Measurements from ENCODE around the gene CRAT. TPM values are rescaled to one million over a fixed set of nuclear protein-coding genes. Genes with fewer than 3 reads are reported as not detected.
A peak's percentile ranks its signal among the peaks of the same experiment; 100 is the strongest.

Gene CRAT
- total RNA-seq, 5 donors from 2014 or later (not counting 1 experiment from before 2014, with no cell fraction given) = 6.6 to 17.5 (median 13.9) TPM

DNA sequence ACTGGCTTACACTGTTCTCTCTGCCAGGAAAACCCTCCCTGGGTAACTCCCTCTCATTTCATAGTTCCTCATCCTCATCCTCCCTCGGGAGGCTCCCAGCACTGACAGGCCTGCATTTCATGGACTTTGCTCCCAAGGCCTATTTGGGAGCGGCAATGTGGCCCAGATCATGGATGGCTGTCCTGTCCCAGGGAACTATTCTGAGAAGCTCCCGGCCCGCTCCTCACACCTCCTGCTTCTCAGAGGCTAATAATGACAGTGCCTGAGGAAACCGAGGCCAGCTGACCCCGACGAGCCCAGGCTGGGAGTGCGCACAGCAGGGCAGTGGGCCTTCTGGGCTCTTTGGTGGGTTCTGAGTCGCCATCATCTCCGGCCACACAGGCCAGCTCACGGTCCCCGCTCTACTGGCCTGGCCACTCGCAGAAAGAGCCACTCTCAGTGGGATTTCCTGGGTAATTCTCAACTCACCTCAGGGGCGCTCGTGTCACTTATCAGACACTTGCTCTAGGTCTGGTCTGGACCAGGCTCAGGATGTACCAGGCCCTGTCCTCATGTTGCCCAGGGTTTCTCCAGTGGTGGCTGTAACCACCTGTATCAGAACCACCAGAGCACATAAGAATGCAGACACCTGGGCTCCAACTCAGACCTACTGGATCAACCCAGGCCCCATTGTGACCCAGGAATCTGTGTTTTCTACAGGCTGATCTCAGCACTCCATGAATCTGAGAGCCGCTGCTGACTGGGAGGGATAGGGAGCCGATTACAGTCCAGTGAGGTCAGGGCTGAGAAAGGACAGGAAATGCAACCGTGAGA, 31.7 kb downstream of the CRAT start:
- Histone ChIP-seq H3K27ac (ENCODE audit: low read length) (no peak overlapping the region), H3K9me3 (no peaks in the 10 kb centered on the region), H3K27me3 (replicated peaks in 1 of 2; ENCODE audit: control insufficient read depth in 2 of 2, extremely low read depth in 1 of 2, insufficient read depth in 2 of 2, low read length in 1 of 2) (no peaks in the 10 kb centered on the region), H3K4me1 (ENCODE audit: control insufficient read depth in 1 of 2, extremely low read depth in 1 of 2, insufficient read depth in 2 of 2, low read length in 2 of 2) (peaks cover 13 to 43% of the 10 kb centered on the region in 2 experiments), H3K4me3 (ENCODE audit: control insufficient read depth in 1 of 2, extremely low read depth in 1 of 2, low read length in 1 of 2) (no peak overlapping the region), H3K36me3 (ENCODE audit: control insufficient read depth in 2 of 2, extremely low read depth in 1 of 2, insufficient read depth in 1 of 2, low read length in 1 of 2) (no peaks in the 10 kb centered on the region)
- CTCF ChIA-PET = no interaction called here
- H3K9me3 Mint-ChIP-seq = no peaks in the 10 kb centered on the region
- ATAC-seq (replicated peaks in 1 of 4) (no peak), DNase-seq (no peak)
- POLR2A ChIA-PET = interaction anchor here in 1 of 2 donors (0.6 kb wide), 1 partner anchor 34 kb away, joined by 3 read pairs; no protein-coding TSS in a partner anchor
- H3K27ac Mint-ChIP-seq = peak overlapping the region in 1 of 2 donors; percentile 34
- H3K4me3 Mint-ChIP-seq = peak overlapping the region; percentile 36 to 94 (median 55)
- H3K36me3 Mint-ChIP-seq = peaks cover 3% of the 10 kb centered on the region
- 94% methylated on average over 13 of the region's 18 CpGs for whole genome bisulfite sequencing (ENCODE audit: insufficient coverage)
- H3K27me3 Mint-ChIP-seq = no peaks in the 10 kb centered on the region
- H3K4me1 Mint-ChIP-seq = peaks cover 18 to 38% (median 32%) of the 10 kb centered on the region in 3 donors

GRCh38 chr9:129077236-129077635, 33.4 kb downstream of the CRAT start:
- Histone ChIP-seq H3K9me3 (no peaks in the 10 kb centered on the region), H3K27me3 (replicated peaks in 1 of 2; ENCODE audit: control insufficient read depth in 2 of 2, extremely low read depth in 1 of 2, insufficient read depth in 2 of 2, low read length in 1 of 2) (no peaks in the 10 kb centered on the region), H3K27ac (ENCODE audit: low read length) (no peak overlapping the region), H3K36me3 (ENCODE audit: control insufficient read depth in 2 of 2, extremely low read depth in 1 of 2, insufficient read depth in 1 of 2, low read length in 1 of 2) (no peaks in the 10 kb centered on the region), H3K4me1 (ENCODE audit: control insufficient read depth in 1 of 2, extremely low read depth in 1 of 2, insufficient read depth in 2 of 2, low read length in 2 of 2) (peaks cover 13 to 38% of the 10 kb centered on the region in 2 experiments), H3K4me3 (ENCODE audit: control insufficient read depth in 1 of 2, extremely low read depth in 1 of 2, low read length in 1 of 2) (no peak overlapping the region)
- ChIA-PET POLR2A (interaction anchor here in 1 of 2 donors (0.6 kb wide), 1 partner anchor 572 kb away, joined by 7 read pairs; no protein-coding TSS in a partner anchor), CTCF (no interaction called here)
- DNase-seq (no peak), ATAC-seq (replicated peaks in 1 of 4) (no peak)
- peaks cover 23 to 37% (median 33%) of the 10 kb centered on the region in 3 donors for H3K4me1 Mint-ChIP-seq
- H3K9me3 Mint-ChIP-seq = no peaks in the 10 kb centered on the region
- H3K27me3 Mint-ChIP-seq = no peaks in the 10 kb centered on the region
- H3K4me3 Mint-ChIP-seq = no peak overlapping the region
- H3K27ac Mint-ChIP-seq = no peak overlapping the region
- WGBS (ENCODE audit: insufficient coverage) = 80% methylated on average over 3 of the region's 10 CpGs
- no peaks in the 10 kb centered on the region for H3K36me3 Mint-ChIP-seq

DNA sequence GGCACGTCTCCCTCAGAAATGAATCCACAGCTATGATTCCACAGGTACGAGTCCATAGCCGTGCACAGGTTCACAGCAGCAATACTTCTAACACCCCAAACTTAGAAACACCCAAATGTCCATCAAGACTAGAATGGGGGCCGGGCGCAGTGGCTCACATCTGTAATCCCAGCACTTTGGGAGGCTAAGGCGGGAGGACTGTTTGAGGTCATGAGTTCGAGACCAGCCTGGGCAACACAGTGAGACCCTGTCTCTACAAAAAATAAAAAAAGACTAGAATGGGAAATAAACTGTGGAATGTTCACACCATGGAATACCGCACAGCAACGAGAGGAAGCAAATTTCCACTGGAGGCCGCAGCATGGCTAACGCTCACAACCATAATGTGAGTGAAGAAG, 34.0 kb downstream of the CRAT start:
- no peaks in the 10 kb centered on the region for H3K36me3 Mint-ChIP-seq

GRCh38 chr9:129075996-129076639, 34.5 kb downstream of the CRAT start:
- no peak overlapping the region for H3K4me3 ChIP-seq (ENCODE audit: control insufficient read depth in 1 of 2, extremely low read depth in 1 of 2, low read length in 1 of 2)
- H3K36me3 Mint-ChIP-seq = no peaks in the 10 kb centered on the region
- H3K27ac Mint-ChIP-seq = no peak overlapping the region
- no peaks in the 10 kb centered on the region for H3K27me3 ChIP-seq (replicated peaks in 1 of 2; ENCODE audit: control insufficient read depth in 2 of 2, extremely low read depth in 1 of 2, insufficient read depth in 2 of 2, low read length in 1 of 2)
- no peak for DNase-seq
- H3K36me3 ChIP-seq (ENCODE audit: control insufficient read depth in 2 of 2, extremely low read depth in 1 of 2, insufficient read depth in 1 of 2, low read length in 1 of 2) = peaks cover 0 to 3% of the 10 kb centered on the region in 2 donors
- ATAC-seq (replicated peaks in 1 of 4) = no peak
- no peaks in the 10 kb centered on the region for H3K9me3 ChIP-seq
- no peaks in the 10 kb centered on the region for H3K27me3 Mint-ChIP-seq
- H3K27ac ChIP-seq (ENCODE audit: low read length) = no peak overlapping the region
- CTCF ChIA-PET = no interaction called here
- WGBS (ENCODE audit: insufficient coverage) = 95% methylated on average over 16 of the region's 16 CpGs
- POLR2A ChIA-PET = no interaction called here
- H3K9me3 Mint-ChIP-seq = no peaks in the 10 kb centered on the region
- H3K4me3 Mint-ChIP-seq = no peak overlapping the region
- peaks cover 14 to 40% of the 10 kb centered on the region in 2 experiments for H3K4me1 ChIP-seq (ENCODE audit: control insufficient read depth in 1 of 2, extremely low read depth in 1 of 2, insufficient read depth in 2 of 2, low read length in 2 of 2)
- H3K4me1 Mint-ChIP-seq = peaks cover 23 to 36% (median 36%) of the 10 kb centered on the region in 3 donors

More for the DNA sequence above, 34.0 kb downstream of the CRAT start:
- 98% methylated on average over 6 of the region's 11 CpGs for WGBS (ENCODE audit: insufficient coverage)
- H3K4me3 Mint-ChIP-seq = no peak overlapping the region
- peaks cover 23 to 36% (median 33%) of the 10 kb centered on the region in 3 donors for H3K4me1 Mint-ChIP-seq
- ChIA-PET POLR2A (no interaction called here), CTCF (no interaction called here)
- H3K27ac ChIP-seq (ENCODE audit: low read length) = no peak overlapping the region
- H3K27me3 ChIP-seq (replicated peaks in 1 of 2; ENCODE audit: control insufficient read depth in 2 of 2, extremely low read depth in 1 of 2, insufficient read depth in 2 of 2, low read length in 1 of 2) = no peaks in the 10 kb centered on the region
- no peaks in the 10 kb centered on the region for H3K9me3 Mint-ChIP-seq
- DNase-seq (no peak), ATAC-seq (replicated peaks in 1 of 4) (no peak)
- H3K36me3 ChIP-seq (ENCODE audit: control insufficient read depth in 2 of 2, extremely low read depth in 1 of 2, insufficient read depth in 1 of 2, low read length in 1 of 2) = no peaks in the 10 kb centered on the region
- H3K4me1 ChIP-seq (ENCODE audit: control insufficient read depth in 1 of 2, extremely low read depth in 1 of 2, insufficient read depth in 2 of 2, low read length in 2 of 2) = peaks cover 12 to 38% of the 10 kb centered on the region in 2 experiments
- H3K9me3 ChIP-seq = no peaks in the 10 kb centered on the region
- no peak overlapping the region for H3K27ac Mint-ChIP-seq
- H3K4me3 ChIP-seq (ENCODE audit: control insufficient read depth in 1 of 2, extremely low read depth in 1 of 2, low read length in 1 of 2) = no peak overlapping the region
- no peaks in the 10 kb centered on the region for H3K27me3 Mint-ChIP-seq

DNA sequence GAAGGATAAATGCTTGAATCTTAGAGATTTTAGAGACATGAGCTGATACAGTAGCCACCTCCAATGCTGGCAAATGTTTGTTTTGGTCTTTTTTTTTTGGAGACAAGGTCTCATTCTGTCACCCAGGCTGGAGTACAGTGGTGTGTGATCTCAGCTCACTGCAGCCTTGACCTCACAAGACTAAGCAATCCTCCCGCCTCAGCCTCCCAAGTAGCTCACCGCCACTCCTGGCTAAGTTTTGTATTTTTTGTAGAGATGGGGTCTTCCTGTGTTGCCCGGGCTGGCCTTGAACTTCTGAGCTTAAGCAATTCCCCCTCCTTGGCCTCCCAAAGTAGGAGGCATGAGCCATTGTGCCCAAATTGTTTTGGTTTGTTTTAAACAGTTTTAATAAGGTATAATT, 36.5 kb downstream of the CRAT start:
- Histone ChIP-seq H3K4me1 (ENCODE audit: control insufficient read depth in 1 of 2, extremely low read depth in 1 of 2, insufficient read depth in 2 of 2, low read length in 2 of 2) (peaks cover 29 to 49% of the 10 kb centered on the region in 2 experiments), H3K27ac (ENCODE audit: low read length) (peak overlapping the region; percentile 38), H3K27me3 (replicated peaks in 1 of 2; ENCODE audit: control insufficient read depth in 2 of 2, extremely low read depth in 1 of 2, insufficient read depth in 2 of 2, low read length in 1 of 2) (no peaks in the 10 kb centered on the region), H3K4me3 (ENCODE audit: control insufficient read depth in 1 of 2, extremely low read depth in 1 of 2, low read length in 1 of 2) (no peak overlapping the region), H3K9me3 (no peaks in the 10 kb centered on the region), H3K36me3 (ENCODE audit: control insufficient read depth in 2 of 2, extremely low read depth in 1 of 2, insufficient read depth in 1 of 2, low read length in 1 of 2) (peaks cover 0 to 3% of the 10 kb centered on the region in 2 donors)
- ChIA-PET CTCF (no interaction called here), POLR2A (interaction anchor here in 1 of 2 donors (0.5 kb wide), 1 partner anchor 1501 kb away, joined by 3 read pairs; no protein-coding TSS in a partner anchor)
- H3K4me1 Mint-ChIP-seq = peaks cover 18 to 41% (median 33%) of the 10 kb centered on the region in 3 donors
- no peaks in the 10 kb centered on the region for H3K36me3 Mint-ChIP-seq
- H3K27ac Mint-ChIP-seq = peak overlapping the region; percentile 39 to 77
- no peak overlapping the region for H3K4me3 Mint-ChIP-seq
- DNase-seq (no peak), ATAC-seq (replicated peaks in 1 of 4) (no peak)
- H3K9me3 Mint-ChIP-seq = no peaks in the 10 kb centered on the region
- no CpG with 5 or more reads among the region's 3 CpGs for WGBS (ENCODE audit: insufficient coverage)
- H3K27me3 Mint-ChIP-seq = no peaks in the 10 kb centered on the region

DNA sequence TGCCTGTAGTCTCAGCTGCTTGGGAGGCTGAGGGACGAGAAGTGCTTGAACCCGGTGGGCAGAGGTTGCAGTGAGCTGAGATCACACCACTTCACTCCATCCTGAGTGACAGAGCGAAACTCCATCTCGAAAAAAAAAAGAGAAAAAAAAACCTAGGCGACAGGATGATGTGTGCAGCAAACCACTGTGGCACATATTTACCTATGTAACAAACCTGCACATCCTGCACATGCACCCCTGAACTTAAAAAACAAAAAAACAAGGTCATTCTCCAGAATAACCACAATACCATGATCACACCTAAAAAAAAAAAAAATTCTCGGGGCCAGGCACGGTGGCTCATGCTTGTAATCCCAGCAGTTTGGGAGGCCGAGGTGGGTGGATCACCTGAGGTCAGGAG, 37.2 kb downstream of the CRAT start:
- no peaks in the 10 kb centered on the region for H3K27me3 Mint-ChIP-seq
- H3K4me3 Mint-ChIP-seq = no peak overlapping the region
- DNase-seq (peak in 1 of 35 experiments; percentile 27), ATAC-seq (replicated peaks in 1 of 4) (peak in 1 of 4 experiments; percentile 17)
- no peaks in the 10 kb centered on the region for H3K36me3 Mint-ChIP-seq
- no peaks in the 10 kb centered on the region for H3K9me3 ChIP-seq
- H3K36me3 ChIP-seq (ENCODE audit: control insufficient read depth in 2 of 2, extremely low read depth in 1 of 2, insufficient read depth in 1 of 2, low read length in 1 of 2) = peaks cover 0 to 5% of the 10 kb centered on the region in 2 donors
- ChIA-PET POLR2A (no interaction called here), CTCF (no interaction called here)
- H3K27me3 ChIP-seq (replicated peaks in 1 of 2; ENCODE audit: control insufficient read depth in 2 of 2, extremely low read depth in 1 of 2, insufficient read depth in 2 of 2, low read length in 1 of 2) = no peaks in the 10 kb centered on the region
- 35% methylated on average over 4 of the region's 8 CpGs for WGBS (ENCODE audit: insufficient coverage)
- H3K4me3 ChIP-seq (ENCODE audit: control insufficient read depth in 1 of 2, extremely low read depth in 1 of 2, low read length in 1 of 2) = no peak overlapping the region
- no peaks in the 10 kb centered on the region for H3K9me3 Mint-ChIP-seq
- peak overlapping the region; percentile 67 to 77 for H3K27ac Mint-ChIP-seq
- peaks cover 25 to 48% (median 38%) of the 10 kb centered on the region in 3 donors for H3K4me1 Mint-ChIP-seq
- no peak overlapping the region for H3K27ac ChIP-seq (ENCODE audit: low read length)
- peaks cover 32 to 56% of the 10 kb centered on the region in 2 experiments for H3K4me1 ChIP-seq (ENCODE audit: control insufficient read depth in 1 of 2, extremely low read depth in 1 of 2, insufficient read depth in 2 of 2, low read length in 2 of 2)

Measured in T-cell (primary cell).